ENCODE measurements around the gene ANK2.

ANK2 gene

GRCh38 chr4:113080624-113081023 is 31.2 kb downstream of the ANK2 start:
- TF ChIP-seq CTCF (IDR thresholded peaks at IDR 0.05; ENCODE audit: unreplicated experiment in 3 of 3) = no peak
- no peak overlapping the region for H3K27ac Mint-ChIP-seq
- no peaks in the 10 kb centered on the region for H3K36me3 Mint-ChIP-seq (ENCODE audit: low read depth)
- no peaks in the 10 kb centered on the region for H3K9me3 Mint-ChIP-seq
- H3K4me3 Mint-ChIP-seq = no peak overlapping the region
- H3K27me3 Mint-ChIP-seq (ENCODE audit: low read depth) = no peaks in the 10 kb centered on the region
- no peaks in the 10 kb centered on the region for H3K4me1 Mint-ChIP-seq

- no peaks in the 10 kb centered on the region for H3K27me3 Mint-ChIP-seq (ENCODE audit: low read depth)
- no peaks in the 10 kb centered on the region for H3K9me3 Mint-ChIP-seq
- H3K36me3 Mint-ChIP-seq (ENCODE audit: low read depth) = no peaks in the 10 kb centered on the region
- no peaks in the 10 kb centered on the region for H3K4me1 Mint-ChIP-seq
- no peak overlapping the region for H3K4me3 Mint-ChIP-seq
- no peak for TF ChIP-seq CTCF (IDR thresholded peaks at IDR 0.05; ENCODE audit: unreplicated experiment in 3 of 3)
- H3K27ac Mint-ChIP-seq = no peak overlapping the region
These were observed 33.9 kb downstream of the ANK2 start for GRCh38 chr4:113083346-113083745.

- Mint-ChIP-seq H3K4me1 (no peaks in the 10 kb centered on the region), H3K36me3 (ENCODE audit: low read depth) (no peaks in the 10 kb centered on the region), H3K27ac (no peak overlapping the region), H3K9me3 (no peaks in the 10 kb centered on the region), H3K27me3 (ENCODE audit: low read depth) (no peaks in the 10 kb centered on the region), H3K4me3 (no peak overlapping the region)
- no peak for TF ChIP-seq CTCF (IDR thresholded peaks at IDR 0.05; ENCODE audit: unreplicated experiment in 3 of 3)
These were observed 36.8 kb downstream of the ANK2 start for GRCh38 chr4:113086172-113086695.

- Mint-ChIP-seq H3K4me1 (no peaks in the 10 kb centered on the region), H3K27me3 (ENCODE audit: low read depth) (no peaks in the 10 kb centered on the region), H3K27ac (no peak overlapping the region), H3K9me3 (no peaks in the 10 kb centered on the region), H3K4me3 (no peak overlapping the region), H3K36me3 (ENCODE audit: low read depth) (no peaks in the 10 kb centered on the region)
- no peak for TF ChIP-seq CTCF (IDR thresholded peaks at IDR 0.05; ENCODE audit: unreplicated experiment in 3 of 3)
These were observed 38.6 kb downstream of the ANK2 start for GRCh38 chr4:113088050-113088449.

GRCh38 chr4:113090954-113091353 is 41.5 kb downstream of the ANK2 start:
- Mint-ChIP-seq H3K27me3 (ENCODE audit: low read depth) (no peaks in the 10 kb centered on the region), H3K9me3 (no peaks in the 10 kb centered on the region), H3K36me3 (ENCODE audit: low read depth) (no peaks in the 10 kb centered on the region), H3K4me3 (no peak overlapping the region), H3K4me1 (no peaks in the 10 kb centered on the region), H3K27ac (no peak overlapping the region)
- TF ChIP-seq CTCF (IDR thresholded peaks at IDR 0.05; ENCODE audit: unreplicated experiment in 3 of 3) = no peak

GRCh38 chr4:113094331-113094730 is 44.9 kb downstream of the ANK2 start:
- Mint-ChIP-seq H3K4me3 (no peak overlapping the region), H3K36me3 (ENCODE audit: low read depth) (no peaks in the 10 kb centered on the region), H3K9me3 (no peaks in the 10 kb centered on the region), H3K27ac (no peak overlapping the region), H3K27me3 (ENCODE audit: low read depth) (no peaks in the 10 kb centered on the region), H3K4me1 (no peaks in the 10 kb centered on the region)
- no peak for TF ChIP-seq CTCF (IDR thresholded peaks at IDR 0.05; ENCODE audit: unreplicated experiment in 3 of 3)
